Measurements from ENCODE around the gene CSTB. TPM values are rescaled to one million over a fixed set of nuclear protein-coding genes. Genes with fewer than 3 reads are reported as not detected.

CSTB gene
- total and polyA plus RNA-seq, 4 donors: 33.2 to 263 (median 181) TPM

DNA sequence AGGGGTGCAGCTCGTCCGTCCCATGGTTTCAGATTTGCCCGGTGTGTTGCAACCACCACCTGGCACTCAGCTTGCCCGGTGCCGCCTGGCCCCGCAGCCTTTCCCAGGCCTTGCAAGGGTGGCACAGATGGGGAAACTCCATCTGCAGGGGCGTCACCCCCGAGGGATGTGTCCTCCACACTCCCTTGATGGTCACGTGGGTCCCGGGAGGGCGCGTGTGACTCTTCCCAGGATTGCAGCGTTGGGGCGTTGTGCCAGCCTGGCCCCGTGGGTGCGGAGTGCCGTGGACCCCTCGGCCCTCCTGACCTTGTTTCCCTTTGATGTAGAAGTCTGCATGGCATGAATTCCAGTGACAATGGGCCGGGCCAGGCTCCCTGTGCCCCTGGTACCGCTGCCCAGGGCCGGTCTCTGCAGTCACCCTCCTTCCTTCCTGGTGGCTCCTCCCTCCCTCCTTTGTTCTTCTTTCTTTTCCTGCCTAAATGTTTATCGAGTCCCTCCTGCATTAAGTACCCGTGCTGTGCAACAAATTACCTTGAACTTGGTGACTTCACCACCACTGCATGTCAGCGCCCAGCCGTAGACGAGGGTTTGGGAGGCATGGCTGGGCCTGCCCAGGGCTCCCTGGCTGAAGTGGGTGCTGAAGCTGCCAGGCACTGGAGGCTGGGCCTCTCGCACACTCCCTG, 36.2 kb upstream of the CSTB start:
- ATAC-seq (ENCODE audit: insufficient read depth, low FRiP score) (peak; percentile 12), DNase-seq (no peak)
- H3K4me3 ChIP-seq: peak overlapping the region; percentile 12
- no peaks in the 10 kb centered on the region for H3K27me3 ChIP-seq (ENCODE audit: control insufficient read depth in 3 of 3, insufficient read depth in 3 of 3, low read length in 2 of 3)
- WGBS, 2 donors: 17 to 34% methylated on average over 27 of the region's 27 CpGs
- peaks cover 0 to 14% (median 6%) of the 10 kb centered on the region in 5 donors for H3K4me1 ChIP-seq (ENCODE audit: control insufficient read depth in 5 of 5, insufficient read depth in 5 of 5, low read length in 5 of 5)
- H3K9me3 ChIP-seq (ENCODE audit: control insufficient read depth in 4 of 4, insufficient read depth in 3 of 4, low read length in 3 of 4): no peaks in the 10 kb centered on the region
- peaks cover 0 to 2% (median 0%) of the 10 kb centered on the region in 4 donors for H3K36me3 ChIP-seq (ENCODE audit: control insufficient read depth in 4 of 4, insufficient read depth in 4 of 4, low read length in 4 of 4)
- H3K9ac ChIP-seq (ENCODE audit: insufficient read depth in 1 of 2, low read length in 2 of 2): no peak overlapping the region
- peak overlapping the region in 1 of 2 donors; percentile 58 for H3K27ac ChIP-seq (ENCODE audit: low read depth in 1 of 2, low read length in 1 of 2)
- TF ChIP-seq CTCF (IDR thresholded peaks at IDR 0.05; ENCODE audit: control extremely low read depth, extremely low read depth): no peak

GRCh38 chr21:43811262-43812105, 35.4 kb upstream of the CSTB start:
- Histone ChIP-seq H3K4me3 (peak overlapping the region; percentile 12), H3K9me3 (ENCODE audit: control insufficient read depth in 4 of 4, insufficient read depth in 3 of 4, low read length in 3 of 4) (no peaks in the 10 kb centered on the region), H3K36me3 (ENCODE audit: control insufficient read depth in 4 of 4, insufficient read depth in 4 of 4, low read length in 4 of 4) (peaks cover 0 to 2% (median 0%) of the 10 kb centered on the region in 4 donors), H3K4me1 (ENCODE audit: control insufficient read depth in 5 of 5, insufficient read depth in 5 of 5, low read length in 5 of 5) (peaks cover 0 to 14% (median 6%) of the 10 kb centered on the region in 5 donors), H3K27ac (ENCODE audit: low read depth in 1 of 2, low read length in 1 of 2) (peak overlapping the region in 1 of 2 donors; percentile 58), H3K27me3 (ENCODE audit: control insufficient read depth in 3 of 3, insufficient read depth in 3 of 3, low read length in 2 of 3) (no peaks in the 10 kb centered on the region), H3K9ac (ENCODE audit: insufficient read depth in 1 of 2, low read length in 2 of 2) (no peak overlapping the region)
- TF ChIP-seq CTCF (IDR thresholded peaks at IDR 0.05; ENCODE audit: control extremely low read depth, extremely low read depth): no peak
- 66 to 77% methylated on average over 24 of the region's 24 CpGs for WGBS, 2 donors
- peak in 2 of 3 donors; percentile 18 to 19 for DNase-seq
- no peak for ATAC-seq (ENCODE audit: insufficient read depth, low FRiP score)

- Histone ChIP-seq H3K36me3 (ENCODE audit: control insufficient read depth in 4 of 4, insufficient read depth in 4 of 4, low read length in 4 of 4) (peaks cover 0 to 6% (median 0%) of the 10 kb centered on the region in 4 donors), H3K27ac (ENCODE audit: low read depth in 1 of 2, low read length in 1 of 2) (no peak overlapping the region), H3K27me3 (ENCODE audit: control insufficient read depth in 3 of 3, insufficient read depth in 3 of 3, low read length in 2 of 3) (no peaks in the 10 kb centered on the region), H3K4me1 (ENCODE audit: control insufficient read depth in 5 of 5, insufficient read depth in 5 of 5, low read length in 5 of 5) (peaks cover 0 to 14% (median 6%) of the 10 kb centered on the region in 5 donors), H3K4me3 (no peak overlapping the region), H3K9me3 (ENCODE audit: control insufficient read depth in 4 of 4, insufficient read depth in 3 of 4, low read length in 3 of 4) (no peaks in the 10 kb centered on the region), H3K9ac (ENCODE audit: insufficient read depth in 1 of 2, low read length in 2 of 2) (no peak overlapping the region)
- WGBS, 2 donors: 17 to 20% methylated on average over 21 to 23 of the region's 23 CpGs
- ATAC-seq (ENCODE audit: insufficient read depth, low FRiP score): peak; percentile 90
- DNase-seq: peak; percentile 58 to 80 (median 62)
- peak; percentile 79 for TF ChIP-seq CTCF (IDR thresholded peaks at IDR 0.05; ENCODE audit: control extremely low read depth, extremely low read depth)
Measured at GRCh38 chr21:43810505-43811261, 34.6 kb upstream of the CSTB start.
